Caco-2 (cell line): ENCODE results near the gene NSMF. TPM values are rescaled to one million over a fixed set of nuclear protein-coding genes. Genes with fewer than 3 reads are reported as not detected.

Experiments used
- BruUV-seq: library from RNA; stranded (reverse); fragments of 400-500 nt; replicated peaks from 2 replicates; lab custom pipeline; 2021; lab: Mats Ljungman, UMichigan
- CTCF ChIA-PET: fragments of 300-600 bp; sonication (Branson Sonifier 250); formaldehyde crosslinking; loops from one replicate; lab custom pipeline; 2022; ENCODE audit warnings: antibody characterized with exemption; lab: Charles Lee
- POLR2A ChIA-PET: fragments of 300-600 bp; sonication (Branson Sonifier 250); formaldehyde crosslinking; loops from one replicate; lab custom pipeline; 2022; ENCODE audit warnings: antibody characterized with exemption; lab: Charles Lee
- DNase-seq, 2 experiments: peaks; one replicate each; pipeline versions ENCODE4 v3.0.0 to v3.0.0-alpha.2; 2020 to 2022
- H3K27me3 ChIP-seq: replicated peaks from 2 replicates; pipeline ENCODE4 v1.6.0; 2011; ENCODE audit warnings: low read length; ENCODE audit not compliant: control insufficient read depth, insufficient read depth
- H3K36me3 ChIP-seq: 2 replicates; pipeline ENCODE4 v1.5.1; 2011; ENCODE audit warnings: low read length; ENCODE audit not compliant: control insufficient read depth, insufficient read depth
- H3K4me1 ChIP-seq: fragments of 250-450 bp; sonication (Bioruptor Pico); 2 replicates; pipeline ENCODE4 v1.5.1; 2020; ENCODE audit warnings: mild to moderate bottlenecking
- H3K4me3 ChIP-seq: 2 replicates; pipeline ENCODE4 v1.5.1; 2011; ENCODE audit warnings: low read depth, mild to moderate bottlenecking, control low read depth, low read length
- H3K9me3 ChIP-seq: fragments of 250-450 bp; sonication (Bioruptor Pico); 2 replicates; pipeline ENCODE4 v1.5.1; 2020; ENCODE audit warnings: mild to moderate bottlenecking, moderate library complexity
- H3K27ac Mint-ChIP-seq: one replicate; pipeline ENCODE4 v1.8.0; 2022; ENCODE audit warnings: mixed read lengths; ENCODE audit not compliant: unreplicated experiment
- H3K27me3 Mint-ChIP-seq: one replicate; pipeline ENCODE4 v1.8.0; 2022; ENCODE audit warnings: mixed read lengths; ENCODE audit not compliant: insufficient read depth, unreplicated experiment
- H3K36me3 Mint-ChIP-seq: one replicate; pipeline ENCODE4 v1.8.0; 2022; ENCODE audit warnings: mild to moderate bottlenecking, mixed read lengths; ENCODE audit not compliant: insufficient read depth, unreplicated experiment
- H3K4me1 Mint-ChIP-seq: one replicate; pipeline ENCODE4 v1.8.0; 2022; ENCODE audit warnings: low read depth, mixed read lengths; ENCODE audit not compliant: unreplicated experiment
- H3K4me3 Mint-ChIP-seq: one replicate; pipeline ENCODE4 v1.8.0; 2022; ENCODE audit warnings: mild to moderate bottlenecking, moderate library complexity, mixed read lengths; ENCODE audit not compliant: unreplicated experiment
- H3K9me3 Mint-ChIP-seq: one replicate; pipeline ENCODE4 v1.8.0; 2022; ENCODE audit warnings: mixed read lengths; ENCODE audit not compliant: unreplicated experiment
- intact Hi-C: fragments of 100-400 bp; cut with micrococcal nuclease; formaldehyde crosslinking; loops from one replicate; pipeline ENCODE4 v1.10.0; 2022; ENCODE audit not compliant: unreplicated experiment
- total RNA-seq: library from RNA; stranded (reverse); gene quantifications from 2 replicates; pipeline ENCODE4 v1.2.3, GENCODE V29; 2022
- TF ChIP-seq, protein P1 (sequence below), 2 experiments: fragments of 200-600 bp in 1 of 2; IDR thresholded peaks; 1 replicate in 1 of 2; 2 replicates in 1 of 2; pipeline versions ENCODE4 v1.5.1 to v1.8.0; 2011 to 2022; ENCODE audit warnings: antibody characterized with exemption in 1 of 2, control low read depth in 1 of 2, inconsistent platforms in 1 of 2, low read depth in 1 of 2, low read length in 1 of 2, mild to moderate bottlenecking in 1 of 2, moderate library complexity in 1 of 2; ENCODE audit not compliant: insufficient read depth in 1 of 2, severe bottlenecking in 1 of 2, unreplicated experiment in 1 of 2

Gene NSMF
- total RNA-seq, 1 experiment from 2014 or later: 67.6 TPM

DNA sequence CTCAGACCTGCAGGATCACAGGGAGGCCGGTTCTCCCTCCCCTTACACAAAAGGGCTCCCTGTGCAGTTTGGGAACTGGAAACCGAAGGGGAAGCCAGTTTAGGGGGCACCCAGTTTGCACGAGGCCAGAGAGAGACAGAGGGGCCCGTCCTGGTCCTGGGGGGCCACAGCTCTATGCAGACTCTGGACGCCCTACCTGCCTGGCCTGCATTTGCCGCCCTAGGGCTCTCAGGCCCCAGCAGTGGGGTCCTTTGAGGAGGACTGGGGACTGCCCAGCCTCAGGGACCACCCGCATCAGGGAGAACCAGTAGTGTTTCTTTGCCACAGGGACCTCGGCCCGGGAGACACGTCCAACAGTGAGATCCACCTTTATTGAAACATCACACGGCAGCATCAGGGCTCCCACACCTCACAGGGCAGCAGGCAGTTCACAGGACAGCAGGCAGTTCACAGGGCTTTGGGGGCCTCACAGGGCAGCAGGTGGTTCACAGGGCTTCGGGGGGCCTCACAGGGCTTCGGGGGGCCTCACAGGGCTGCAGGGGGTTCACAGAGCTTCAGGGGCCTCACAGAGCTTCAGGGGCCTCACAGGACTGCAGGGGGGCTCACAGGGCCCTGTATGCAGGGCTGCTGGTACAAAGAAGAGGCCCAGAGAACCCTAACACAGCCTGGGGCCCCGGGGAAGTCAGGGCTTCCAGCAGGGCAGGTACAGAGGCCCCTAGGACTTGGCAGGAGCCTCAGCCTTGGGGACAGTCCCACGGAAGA is 648 bp upstream of the NSMF start:
- peaks cover 20% of the 10 kb centered on the region for H3K36me3 Mint-ChIP-seq
- ChIA-PET CTCF (interaction anchor here (0.6 to 1.0 kb wide), 6 partner anchors 15 to 223 kb away, joined by 3 read pairs; partner anchors contain the start of gene NRARP), POLR2A (interaction anchor here (0.5 to 1.0 kb wide), 9 partner anchors 9 to 158 kb away, joined by 3 to 13 read pairs (median 5); partner anchors contain the start of genes ARRDC1, ENTPD8, EXD3 and NOXA1)
- intact Hi-C loops: no loop called here
- no peaks in the 10 kb centered on the region for H3K27me3 Mint-ChIP-seq
- H3K27ac Mint-ChIP-seq: no peak overlapping the region
- Histone ChIP-seq H3K27me3 (no peaks in the 10 kb centered on the region), H3K4me1 (peaks cover 11% of the 10 kb centered on the region), H3K36me3 (peaks cover 3% of the 10 kb centered on the region), H3K4me3 (peak overlapping the region; percentile 89), H3K9me3 (no peaks in the 10 kb centered on the region)
- no peaks in the 10 kb centered on the region for H3K4me1 Mint-ChIP-seq
- no peaks in the 10 kb centered on the region for H3K9me3 Mint-ChIP-seq
- DNase-seq: peak in 1 of 2 experiments; percentile 36
- peak overlapping the region; percentile 37 for H3K4me3 Mint-ChIP-seq
- TF ChIP-seq, protein P1, sequence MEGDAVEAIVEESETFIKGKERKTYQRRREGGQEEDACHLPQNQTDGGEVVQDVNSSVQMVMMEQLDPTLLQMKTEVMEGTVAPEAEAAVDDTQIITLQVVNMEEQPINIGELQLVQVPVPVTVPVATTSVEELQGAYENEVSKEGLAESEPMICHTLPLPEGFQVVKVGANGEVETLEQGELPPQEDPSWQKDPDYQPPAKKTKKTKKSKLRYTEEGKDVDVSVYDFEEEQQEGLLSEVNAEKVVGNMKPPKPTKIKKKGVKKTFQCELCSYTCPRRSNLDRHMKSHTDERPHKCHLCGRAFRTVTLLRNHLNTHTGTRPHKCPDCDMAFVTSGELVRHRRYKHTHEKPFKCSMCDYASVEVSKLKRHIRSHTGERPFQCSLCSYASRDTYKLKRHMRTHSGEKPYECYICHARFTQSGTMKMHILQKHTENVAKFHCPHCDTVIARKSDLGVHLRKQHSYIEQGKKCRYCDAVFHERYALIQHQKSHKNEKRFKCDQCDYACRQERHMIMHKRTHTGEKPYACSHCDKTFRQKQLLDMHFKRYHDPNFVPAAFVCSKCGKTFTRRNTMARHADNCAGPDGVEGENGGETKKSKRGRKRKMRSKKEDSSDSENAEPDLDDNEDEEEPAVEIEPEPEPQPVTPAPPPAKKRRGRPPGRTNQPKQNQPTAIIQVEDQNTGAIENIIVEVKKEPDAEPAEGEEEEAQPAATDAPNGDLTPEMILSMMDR (IDR thresholded peaks at IDR 0.05; ENCODE audit: insufficient read depth in 1 of 2, low read depth in 1 of 2, low read length in 1 of 2, severe bottlenecking in 1 of 2, unreplicated experiment in 1 of 2): no peak
- no TSS peak for BruUV-seq

DNA sequence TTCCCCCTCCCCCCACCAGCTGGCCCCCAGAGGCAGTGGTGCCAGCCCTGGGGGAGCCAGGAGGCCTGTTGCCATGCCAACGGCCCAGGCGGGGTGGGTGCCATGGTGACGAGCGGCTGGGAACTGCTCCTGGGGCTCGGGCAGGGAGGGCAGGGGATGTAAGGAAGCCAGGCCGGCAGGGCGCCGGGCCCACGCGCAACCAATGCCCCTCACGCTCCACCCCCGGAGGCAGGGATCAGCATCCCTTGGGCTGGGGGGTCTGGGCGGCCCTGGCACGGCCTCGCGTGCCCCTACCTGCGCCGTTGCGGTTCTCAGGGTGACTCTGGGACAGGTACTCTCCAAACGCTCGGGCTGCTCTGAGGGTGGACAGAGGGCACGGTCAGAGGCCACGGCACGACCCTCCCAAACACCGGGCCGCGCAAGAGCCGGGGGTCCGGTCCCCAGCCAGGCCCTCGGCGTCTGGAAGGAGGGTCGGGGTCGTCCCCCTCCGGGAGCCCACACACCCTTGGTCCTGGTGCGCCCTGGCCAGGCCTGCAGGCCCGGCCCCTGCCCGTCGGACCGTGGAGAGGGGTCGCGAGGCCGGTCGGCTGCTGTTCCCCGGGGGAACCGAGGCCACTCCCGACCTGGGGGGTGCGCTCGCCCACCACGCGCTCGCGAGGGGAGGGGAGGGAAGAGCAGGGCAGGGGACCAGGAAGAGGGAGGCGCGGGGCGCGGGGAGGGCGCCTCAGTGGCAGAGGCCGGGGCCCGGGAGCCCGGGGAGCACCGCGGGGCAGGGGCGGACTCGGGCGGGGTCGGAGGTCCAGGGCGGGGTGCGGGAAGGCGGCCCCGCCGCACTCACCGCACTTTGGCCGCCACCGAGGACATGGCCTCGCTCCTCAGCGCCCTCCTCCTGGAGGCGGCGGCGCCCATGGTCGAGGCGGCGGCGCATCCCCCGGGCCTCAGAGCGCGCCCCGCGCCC is 661 bp downstream of the NSMF start:
- peak overlapping the region; percentile 89 for H3K4me3 ChIP-seq
- peaks cover 12% of the 10 kb centered on the region for H3K4me1 ChIP-seq
- intact Hi-C loops: no loop called here
- no peaks in the 10 kb centered on the region for H3K4me1 Mint-ChIP-seq
- TF ChIP-seq, protein P1 (IDR thresholded peaks at IDR 0.05; ENCODE audit: insufficient read depth in 1 of 2, low read depth in 1 of 2, low read length in 1 of 2, severe bottlenecking in 1 of 2, unreplicated experiment in 1 of 2): no peak
- no peak overlapping the region for H3K27ac Mint-ChIP-seq
- peaks cover 5% of the 10 kb centered on the region for H3K36me3 ChIP-seq
- BruUV-seq: no TSS peak
- H3K36me3 Mint-ChIP-seq: peaks cover 33% of the 10 kb centered on the region
- POLR2A ChIA-PET: interaction anchor here (1.0 kb wide), 4 partner anchors 11 to 157 kb away, joined by 3 to 13 read pairs (median 8); partner anchors contain the start of genes ENTPD8, EXD3, NOXA1 and NRARP
- no peaks in the 10 kb centered on the region for H3K27me3 Mint-ChIP-seq
- no peaks in the 10 kb centered on the region for H3K27me3 ChIP-seq
- no peaks in the 10 kb centered on the region for H3K9me3 ChIP-seq
- H3K4me3 Mint-ChIP-seq: peak overlapping the region; percentile 45
- CTCF ChIA-PET: interaction anchor here (0.9 to 1.0 kb wide), 4 partner anchors 14 to 222 kb away, joined by 3 read pairs; no protein-coding TSS in a partner anchor
- no peak for DNase-seq
- no peaks in the 10 kb centered on the region for H3K9me3 Mint-ChIP-seq
